Measurements from ENCODE around the gene CDH4.

CDH4 gene

GRCh38 chr20:61524951-61525666 lies 273.0 kb downstream of the CDH4 start:
- H3K36me3 ChIP-seq (ENCODE audit: control insufficient read depth in 2 of 2, insufficient read depth in 1 of 2, low read length in 2 of 2): no peaks in the 10 kb centered on the region
- ChIA-PET CTCF (interaction anchor here (0.5 kb wide), 1 partner anchor 8 kb away, joined by 3 read pairs; no protein-coding TSS in a partner anchor), POLR2A (no interaction called here)
- no peaks in the 10 kb centered on the region for H3K9me3 ChIP-seq (ENCODE audit: control insufficient read depth, insufficient read depth, low read depth, low read length)
- TF ChIP-seq ZIC2 (tag by site-specific recombination; IDR thresholded peaks at IDR 0.05) (peak; percentile 69), ZNF221 (tag by site-specific recombination; IDR thresholded peaks at IDR 0.05; ENCODE audit: borderline replicate concordance) (no peak)
- no peak overlapping the region for H3K27ac ChIP-seq (ENCODE audit: extremely low read depth, low read depth, low read length)
- no peak overlapping the region for H3K4me3 ChIP-seq (ENCODE audit: low read depth, low read length)
- no peaks in the 10 kb centered on the region for H3K4me1 ChIP-seq (ENCODE audit: control insufficient read depth, insufficient read depth, low read length)

- TF ChIP-seq ZNF174 (tag by site-specific recombination; IDR thresholded peaks at IDR 0.05): no peak
- no peak for TF ChIP-seq ZNF335 (tag by site-specific recombination; conservative IDR thresholded peaks at IDR 0.05)
- TF ChIP-seq ZNF449 (tag by site-specific recombination; IDR thresholded peaks at IDR 0.05): no peak
- TF ChIP-seq ZNF777 (tag by site-specific recombination; IDR thresholded peaks at IDR 0.05; ENCODE audit: borderline replicate concordance): no peak
- peak; percentile 76 for TF ChIP-seq REST (tag by site-specific recombination; IDR thresholded peaks at IDR 0.05)
- no peak for TF ChIP-seq YY2 (tag by site-specific recombination; IDR thresholded peaks at IDR 0.05)
- TF ChIP-seq, protein P1, sequence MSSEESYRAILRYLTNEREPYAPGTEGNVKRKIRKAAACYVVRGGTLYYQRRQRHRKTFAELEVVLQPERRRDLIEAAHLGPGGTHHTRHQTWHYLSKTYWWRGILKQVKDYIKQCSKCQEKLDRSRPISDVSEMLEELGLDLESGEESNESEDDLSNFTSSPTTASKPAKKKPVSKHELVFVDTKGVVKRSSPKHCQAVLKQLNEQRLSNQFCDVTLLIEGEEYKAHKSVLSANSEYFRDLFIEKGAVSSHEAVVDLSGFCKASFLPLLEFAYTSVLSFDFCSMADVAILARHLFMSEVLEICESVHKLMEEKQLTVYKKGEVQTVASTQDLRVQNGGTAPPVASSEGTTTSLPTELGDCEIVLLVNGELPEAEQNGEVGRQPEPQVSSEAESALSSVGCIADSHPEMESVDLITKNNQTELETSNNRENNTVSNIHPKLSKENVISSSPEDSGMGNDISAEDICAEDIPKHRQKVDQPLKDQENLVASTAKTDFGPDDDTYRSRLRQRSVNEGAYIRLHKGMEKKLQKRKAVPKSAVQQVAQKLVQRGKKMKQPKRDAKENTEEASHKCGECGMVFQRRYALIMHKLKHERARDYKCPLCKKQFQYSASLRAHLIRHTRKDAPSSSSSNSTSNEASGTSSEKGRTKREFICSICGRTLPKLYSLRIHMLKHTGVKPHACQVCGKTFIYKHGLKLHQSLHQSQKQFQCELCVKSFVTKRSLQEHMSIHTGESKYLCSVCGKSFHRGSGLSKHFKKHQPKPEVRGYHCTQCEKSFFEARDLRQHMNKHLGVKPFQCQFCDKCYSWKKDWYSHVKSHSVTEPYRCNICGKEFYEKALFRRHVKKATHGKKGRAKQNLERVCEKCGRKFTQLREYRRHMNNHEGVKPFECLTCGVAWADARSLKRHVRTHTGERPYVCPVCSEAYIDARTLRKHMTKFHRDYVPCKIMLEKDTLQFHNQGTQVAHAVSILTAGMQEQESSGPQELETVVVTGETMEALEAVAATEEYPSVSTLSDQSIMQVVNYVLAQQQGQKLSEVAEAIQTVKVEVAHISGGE (tag by site-specific recombination; conservative IDR thresholded peaks at IDR 0.05; ENCODE audit: low read depth): no peak
- no peak for TF ChIP-seq ZNF157 (tag by site-specific recombination; IDR thresholded peaks at IDR 0.05)
- no peak for TF ChIP-seq KLF7 (tag by site-specific recombination; IDR thresholded peaks at IDR 0.05; ENCODE audit: borderline replicate concordance)
- Histone ChIP-seq H3K4me1 (ENCODE audit: control insufficient read depth, insufficient read depth, low read length) (no peaks in the 10 kb centered on the region), H3K27ac (ENCODE audit: extremely low read depth, low read depth, low read length) (no peak overlapping the region), H3K36me3 (ENCODE audit: control insufficient read depth in 2 of 2, insufficient read depth in 1 of 2, low read length in 2 of 2) (no peaks in the 10 kb centered on the region), H3K4me3 (ENCODE audit: low read depth, low read length) (no peak overlapping the region), H3K9me3 (ENCODE audit: control insufficient read depth, insufficient read depth, low read depth, low read length) (no peaks in the 10 kb centered on the region)
- POLR2A ChIA-PET: no interaction called here
- CTCF ChIA-PET: no interaction called here
Measured at GRCh38 chr20:61525781-61526431, 273.8 kb downstream of the CDH4 start.

GRCh38 chr20:61526907-61527306 lies 274.8 kb downstream of the CDH4 start:
- TF ChIP-seq ZNF677 (tag by site-specific recombination; IDR thresholded peaks at IDR 0.05) (no peak), HOXA7 (CRISPR knock-in tag; IDR thresholded peaks at IDR 0.05; ENCODE audit: borderline replicate concordance) (no peak)
- CTCF ChIA-PET: no interaction called here
- POLR2A ChIA-PET: no interaction called here

More at GRCh38 chr20:61526907-61527306, 274.8 kb downstream of the CDH4 start:
- no peak overlapping the region for H3K27ac ChIP-seq (ENCODE audit: extremely low read depth, low read depth, low read length)
- no peaks in the 10 kb centered on the region for H3K36me3 ChIP-seq (ENCODE audit: control insufficient read depth in 2 of 2, insufficient read depth in 1 of 2, low read length in 2 of 2)
- no peak overlapping the region for H3K4me3 ChIP-seq (ENCODE audit: low read depth, low read length)
- H3K9me3 ChIP-seq (ENCODE audit: control insufficient read depth, insufficient read depth, low read depth, low read length): no peaks in the 10 kb centered on the region
- H3K4me1 ChIP-seq (ENCODE audit: control insufficient read depth, insufficient read depth, low read length): no peaks in the 10 kb centered on the region
